SU-DHL-6 (cell line): ENCODE results near the gene ARRDC3.

Experiments
- CTCF ChIP-seq: fragments of 200-600 bp; sonication (generic); IDR thresholded peaks from one replicate; pipeline ENCODE4 v1.5.1; 2017; ENCODE audit warnings: antibody characterized with exemption, mild to moderate bottlenecking, low read length, moderate library complexity; ENCODE audit not compliant: insufficient read depth, poor library complexity, severe bottlenecking
- EZH2phosphoT487 ChIP-seq: fragments of 200-600 bp; sonication (generic), shearing (Covaris generic); conservative IDR thresholded peaks from 2 replicates; pipeline ENCODE4 v1.6.1; 2018; ENCODE audit warnings: mild to moderate bottlenecking, antibody characterized with exemption, low read length, moderate library complexity, mixed read lengths

GRCh38 chr5:91343916-91344315, 39.2 kb downstream of the ARRDC3 start:
- TF ChIP-seq CTCF (no peak), EZH2phosphoT487 (no peak)
